CD1c-positive myeloid dendritic cell (primary cell): ENCODE measurements around the gene RBM20.

ENCODE experiments used
- DNase-seq: peaks from one replicate; pipeline ENCODE4 v3.0.0-alpha.2; 2016; ENCODE audit errors: extremely low spot score

Gene RBM20

GRCh38 chr10:110852255-110852896 lies 208.2 kb downstream of the RBM20 start:
- DNase-seq, result no peak

GRCh38 chr10:110852947-110853346 lies 208.8 kb downstream of the RBM20 start:
- DNase-seq, result no peak

GRCh38 chr10:110853921-110854605 lies 209.9 kb downstream of the RBM20 start:
- DNase-seq, result no peak

GRCh38 chr10:110857265-110858171 lies 213.4 kb downstream of the RBM20 start:
- DNase-seq, result peak; percentile 57

- no peak for DNase-seq
These were observed 214.3 kb downstream of the RBM20 start for GRCh38 chr10:110858297-110858934.

- DNase-seq, result no peak
These were observed 215.3 kb downstream of the RBM20 start for GRCh38 chr10:110859206-110859972.

- DNase-seq, result peak; percentile 86
These were observed 215.8 kb downstream of the RBM20 start for GRCh38 chr10:110859973-110860376.

- peak; percentile 42 for DNase-seq
These were observed 216.6 kb downstream of the RBM20 start for GRCh38 chr10:110860576-110861241.

GRCh38 chr10:110861476-110861875 lies 217.3 kb downstream of the RBM20 start:
- DNase-seq, result no peak

GRCh38 chr10:110861930-110862649 lies 218.0 kb downstream of the RBM20 start:
- peak; percentile 90 for DNase-seq

GRCh38 chr10:110862961-110863360 lies 218.8 kb downstream of the RBM20 start:
- DNase-seq, result no peak

GRCh38 chr10:110863361-110863760 lies 219.2 kb downstream of the RBM20 start:
- no peak for DNase-seq

GRCh38 chr10:110863956-110864355 lies 219.8 kb downstream of the RBM20 start:
- DNase-seq, result no peak

GRCh38 chr10:110864662-110865140 lies 220.6 kb downstream of the RBM20 start:
- DNase-seq, result peak; percentile 87

GRCh38 chr10:110865186-110865808 lies 221.2 kb downstream of the RBM20 start:
- DNase-seq, result peak; percentile 64

GRCh38 chr10:110865809-110866482 lies 221.8 kb downstream of the RBM20 start:
- peak; percentile 75 for DNase-seq

GRCh38 chr10:110867011-110867806 lies 223.1 kb downstream of the RBM20 start:
- DNase-seq, result peak; percentile 85
